ENCODE data around the gene CCDC9B.

CCDC9B gene

DNA sequence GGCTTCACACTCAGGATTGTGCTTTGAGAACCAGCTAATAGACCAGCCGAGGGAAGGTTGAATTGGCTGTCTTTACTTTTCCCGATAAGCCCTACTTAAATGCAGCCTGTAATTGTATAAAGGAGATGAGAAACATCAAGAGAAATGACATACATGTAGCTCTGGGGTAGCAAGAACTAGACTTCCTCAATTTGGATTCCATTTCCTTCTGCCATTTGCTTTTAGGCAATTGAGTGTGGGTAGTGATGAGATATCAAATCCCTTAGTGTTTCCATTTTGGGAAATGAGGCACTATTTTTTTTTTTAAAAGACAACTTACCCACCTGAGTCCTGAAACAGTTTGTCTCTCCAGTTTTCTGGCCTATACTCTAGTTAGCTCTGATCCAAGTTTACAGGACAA, 15.0 kb downstream of the CCDC9B start:
- DNase-seq, result no peak

DNA sequence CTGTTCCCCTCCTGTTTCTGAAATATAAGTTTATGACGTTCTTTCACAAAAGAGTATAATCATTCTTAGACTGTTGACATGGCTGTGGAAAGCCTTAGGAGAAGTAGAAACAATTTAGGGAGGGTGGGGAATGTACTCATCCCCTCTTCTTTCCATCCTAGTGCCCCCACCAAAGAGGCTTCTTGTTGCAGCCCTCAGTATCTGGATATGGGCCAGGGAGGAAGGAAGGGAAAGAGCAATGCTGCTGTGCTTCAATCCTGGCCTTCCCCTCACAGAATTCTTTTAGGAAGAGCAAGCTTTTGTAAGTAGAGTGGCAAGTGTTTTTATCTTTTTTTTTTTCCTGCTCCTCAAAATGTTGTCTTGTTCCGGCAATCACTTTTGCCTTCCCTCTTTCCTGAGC, 15.6 kb downstream of the CCDC9B start:
- no peak for DNase-seq

DNA sequence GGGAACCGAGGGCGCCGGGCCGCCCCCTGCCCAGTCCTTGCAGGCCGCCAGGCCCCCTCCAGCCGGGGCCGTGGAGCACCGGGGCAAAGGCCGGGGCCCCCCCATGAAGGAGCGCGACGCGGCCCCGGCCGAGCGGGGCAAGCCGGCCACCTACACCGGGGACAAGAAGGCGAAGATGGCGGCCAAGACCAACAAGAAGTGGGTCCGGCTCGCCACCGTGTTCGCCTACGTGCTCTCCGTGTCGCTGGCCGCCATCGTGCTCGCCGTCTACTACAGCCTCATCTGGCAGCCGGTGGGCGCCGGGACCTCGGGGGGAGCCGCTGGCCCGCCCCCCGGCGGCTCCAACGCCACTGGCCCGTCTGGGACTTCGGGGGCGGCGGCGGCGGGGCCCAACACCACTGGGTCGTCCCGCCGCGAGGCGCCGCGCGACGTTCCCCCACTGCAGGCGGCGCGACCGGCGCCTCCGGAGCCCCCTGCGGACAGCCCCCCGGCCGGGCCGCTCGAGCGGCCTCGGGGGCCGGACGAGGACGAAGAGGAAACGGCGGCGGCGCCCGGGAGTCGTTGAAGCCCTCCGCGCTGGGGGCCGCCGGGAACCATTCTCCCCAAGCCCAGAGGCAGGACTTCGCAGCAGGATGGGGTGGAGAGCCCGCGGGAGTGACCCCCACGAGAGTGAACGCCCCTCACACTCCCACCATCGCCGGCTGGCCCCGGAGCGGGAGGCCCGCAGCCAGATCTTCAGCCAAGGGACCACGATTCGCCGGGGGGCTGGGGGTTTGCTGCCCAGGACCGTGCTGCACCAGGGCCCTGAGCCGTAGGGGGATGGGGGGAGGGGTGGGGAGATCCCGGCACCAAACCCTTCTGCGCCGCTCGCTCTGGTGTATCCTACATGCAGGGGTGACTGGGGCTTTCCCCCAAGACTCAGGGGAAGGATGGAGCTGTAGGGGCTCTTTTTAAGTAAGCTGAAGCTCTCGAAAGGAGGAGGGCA, 16.5 kb downstream of the CCDC9B start:
- no peak for DNase-seq

DNA sequence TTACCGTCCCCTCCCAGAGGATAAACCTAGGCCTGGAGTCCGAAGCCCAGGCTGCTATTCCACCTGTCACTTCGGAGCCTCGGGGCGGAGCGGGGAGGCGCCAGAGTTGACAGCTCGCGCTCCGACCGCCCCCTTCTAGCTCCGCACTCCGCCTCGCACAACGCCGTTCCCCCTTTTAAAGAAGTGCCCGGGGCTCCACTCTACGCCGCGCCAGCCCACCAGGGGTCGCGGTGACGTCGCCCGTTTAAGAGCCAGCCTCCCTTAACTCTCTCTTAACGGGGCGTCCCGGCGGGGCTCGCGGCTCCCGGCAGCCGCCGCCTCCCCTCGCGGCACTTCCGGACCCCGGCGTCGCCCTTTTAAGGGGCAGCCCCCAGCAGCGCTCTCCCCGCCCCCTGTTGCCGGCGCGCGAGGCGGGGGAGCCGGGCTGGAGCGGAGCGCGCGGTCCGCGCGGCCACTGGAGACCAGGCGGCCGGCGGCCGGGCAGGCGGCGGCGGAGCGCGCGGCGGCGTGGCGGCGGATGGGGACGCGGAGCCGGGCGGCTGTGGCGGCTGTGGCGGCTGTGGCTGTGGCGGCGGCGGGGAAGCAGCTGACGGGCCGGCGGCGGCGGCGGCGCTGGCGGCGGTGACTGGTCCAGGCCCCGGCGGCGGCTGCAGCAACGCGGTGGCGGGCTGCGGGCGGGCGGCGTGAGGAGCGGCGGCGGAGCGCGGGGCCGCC, 17.3 kb downstream of the CCDC9B start, which contains the start of gene INAFM2:
Gene INAFM2, plus strand, starts transcription at position 454 of the 714 bp plus-strand sequence. CDS start 364 bp downstream, outside the sequence.
- DNase-seq, result no peak

DNA sequence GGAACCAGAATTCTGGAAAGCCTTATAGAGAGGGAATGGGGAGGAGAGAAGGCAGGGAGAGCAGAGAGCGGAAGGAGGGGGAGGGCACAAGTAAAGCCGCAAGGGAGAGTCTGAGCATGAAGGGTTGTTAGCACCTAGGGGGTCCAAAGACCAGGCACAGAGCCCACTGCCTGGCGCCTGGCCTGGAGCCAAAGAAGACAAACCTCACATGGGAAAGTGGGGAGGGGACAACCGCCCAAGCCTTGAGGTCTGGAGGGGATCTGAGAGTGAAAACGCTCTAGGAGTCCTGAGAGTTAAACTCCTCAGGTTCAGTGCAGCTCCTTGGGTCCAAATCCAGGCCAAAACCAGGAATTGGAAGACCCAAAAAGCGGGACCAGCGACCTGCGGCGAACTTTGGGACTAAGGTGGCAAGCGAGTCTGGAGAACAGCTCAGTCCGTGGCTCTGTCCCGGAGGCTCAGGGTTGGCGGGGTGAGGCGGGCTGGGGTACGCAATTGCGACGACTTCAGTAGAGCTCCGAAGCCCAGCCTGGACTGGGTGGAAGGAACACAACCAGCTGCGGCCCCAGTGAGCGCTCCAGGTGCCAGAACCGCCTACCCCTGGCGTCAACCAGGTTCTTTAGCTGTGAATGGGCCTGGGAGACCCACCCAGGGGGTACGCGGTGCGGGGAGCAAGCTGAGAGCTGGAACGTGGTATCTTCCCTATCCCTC, 18.1 kb downstream of the CCDC9B start:
- DNase-seq, result no peak

DNA sequence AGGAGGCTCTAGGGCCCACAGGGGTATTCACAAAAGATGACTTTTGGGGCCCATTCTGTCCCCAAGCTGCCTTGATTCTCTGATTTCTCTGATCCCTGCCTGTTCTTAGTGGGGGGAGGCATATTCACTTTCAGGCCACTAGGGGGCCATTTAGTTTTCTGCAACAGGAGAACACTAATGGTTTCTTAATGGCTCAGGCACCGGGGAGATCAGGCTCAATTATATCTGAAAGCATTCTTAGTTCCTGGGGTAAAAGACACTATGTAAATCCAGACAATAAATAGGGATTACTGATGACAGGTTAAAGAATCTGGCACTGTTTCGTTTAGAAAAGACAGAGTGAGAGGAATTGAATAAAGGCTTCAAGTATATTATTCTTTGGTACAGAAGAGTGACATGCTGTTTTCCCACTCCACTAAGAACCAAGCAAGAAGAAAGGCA, 19.8 kb downstream of the CCDC9B start:
- no peak for DNase-seq

DNA sequence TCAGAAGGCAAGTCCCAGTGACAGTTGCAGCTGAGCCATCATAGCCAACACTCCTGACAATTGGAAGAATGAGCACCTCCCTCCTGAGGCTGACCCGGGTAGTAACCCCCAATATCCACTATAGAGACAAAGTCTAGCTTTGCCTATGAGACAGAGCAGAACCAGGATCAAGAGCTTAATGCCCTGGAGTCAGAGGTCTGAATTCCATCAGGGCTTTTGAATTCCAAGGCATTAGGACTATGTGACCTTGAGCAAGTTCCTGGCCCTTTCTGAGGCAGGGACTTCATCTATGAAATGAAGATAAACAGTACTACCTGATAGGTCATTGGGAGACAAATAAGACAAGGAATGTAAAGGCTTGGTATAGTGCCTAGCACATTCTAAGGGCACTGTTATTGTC, 20.3 kb downstream of the CCDC9B start:
- DNase-seq, result no peak

DNA sequence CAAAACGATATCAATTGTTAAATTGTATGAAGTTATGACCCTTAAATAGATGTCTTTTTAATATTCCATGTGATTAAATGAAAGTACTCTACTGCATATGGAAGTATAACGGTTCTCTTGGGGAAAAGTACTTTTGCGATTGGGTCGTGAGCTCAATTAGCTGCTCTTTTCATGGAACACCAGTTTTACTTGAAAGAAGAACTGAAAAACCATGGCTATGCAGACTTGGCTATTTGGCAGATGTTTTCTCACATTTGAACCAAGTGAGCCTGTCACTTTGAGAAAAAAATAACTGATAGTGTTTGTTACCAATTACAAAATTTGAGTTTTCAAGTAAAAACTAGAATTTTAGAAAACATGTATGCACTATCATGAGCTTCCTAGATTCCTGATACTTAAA, 23.2 kb downstream of the CCDC9B start:
- DNase-seq, result no peak

DNA sequence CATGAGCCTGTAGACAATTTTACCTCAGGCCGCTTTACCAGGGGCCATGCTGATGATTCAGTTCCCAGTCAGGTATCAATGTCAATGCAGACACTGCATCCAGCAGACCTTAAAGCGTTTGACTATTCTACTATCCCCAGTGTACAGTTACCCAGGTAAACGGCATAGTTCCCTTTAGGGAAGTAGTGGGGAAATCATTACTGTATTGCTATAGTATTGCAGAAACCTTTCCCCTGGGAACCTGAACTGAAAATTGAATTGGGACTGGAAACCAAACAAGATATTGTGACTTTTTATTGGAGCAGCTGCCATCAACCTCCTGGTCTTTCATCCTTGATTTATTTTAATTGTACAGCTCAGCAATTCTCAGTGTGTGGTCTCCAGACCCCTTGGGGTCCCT, 23.8 kb downstream of the CCDC9B start:
- no peak for DNase-seq

DNA sequence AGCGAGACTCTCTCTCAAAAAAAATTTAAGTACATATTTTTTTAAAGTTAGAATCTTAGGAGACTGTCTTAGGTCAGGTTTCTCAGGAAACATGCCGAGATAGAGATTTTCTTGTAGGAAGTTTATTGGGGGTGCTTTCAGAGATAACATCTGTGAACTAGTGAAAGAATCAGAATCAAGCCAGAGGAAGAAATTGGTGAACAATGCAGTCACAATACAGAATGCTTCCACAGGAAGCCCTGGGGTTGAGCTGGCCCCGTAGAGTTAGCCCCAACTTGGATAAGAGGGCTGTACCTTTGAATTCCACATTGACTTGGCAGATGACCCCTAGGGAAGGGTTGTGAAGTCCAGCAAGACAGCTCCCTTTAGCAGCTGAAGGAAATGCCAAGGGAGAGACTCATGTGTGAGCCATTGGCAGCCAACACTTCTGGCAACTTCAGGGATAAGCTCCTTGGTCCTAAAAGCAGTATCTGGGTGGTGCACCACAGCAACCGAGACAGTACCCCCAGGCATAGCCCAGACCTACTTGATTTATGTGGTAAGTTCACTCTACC, 25.9 kb downstream of the CCDC9B start:
- DNase-seq, result no peak

DNA sequence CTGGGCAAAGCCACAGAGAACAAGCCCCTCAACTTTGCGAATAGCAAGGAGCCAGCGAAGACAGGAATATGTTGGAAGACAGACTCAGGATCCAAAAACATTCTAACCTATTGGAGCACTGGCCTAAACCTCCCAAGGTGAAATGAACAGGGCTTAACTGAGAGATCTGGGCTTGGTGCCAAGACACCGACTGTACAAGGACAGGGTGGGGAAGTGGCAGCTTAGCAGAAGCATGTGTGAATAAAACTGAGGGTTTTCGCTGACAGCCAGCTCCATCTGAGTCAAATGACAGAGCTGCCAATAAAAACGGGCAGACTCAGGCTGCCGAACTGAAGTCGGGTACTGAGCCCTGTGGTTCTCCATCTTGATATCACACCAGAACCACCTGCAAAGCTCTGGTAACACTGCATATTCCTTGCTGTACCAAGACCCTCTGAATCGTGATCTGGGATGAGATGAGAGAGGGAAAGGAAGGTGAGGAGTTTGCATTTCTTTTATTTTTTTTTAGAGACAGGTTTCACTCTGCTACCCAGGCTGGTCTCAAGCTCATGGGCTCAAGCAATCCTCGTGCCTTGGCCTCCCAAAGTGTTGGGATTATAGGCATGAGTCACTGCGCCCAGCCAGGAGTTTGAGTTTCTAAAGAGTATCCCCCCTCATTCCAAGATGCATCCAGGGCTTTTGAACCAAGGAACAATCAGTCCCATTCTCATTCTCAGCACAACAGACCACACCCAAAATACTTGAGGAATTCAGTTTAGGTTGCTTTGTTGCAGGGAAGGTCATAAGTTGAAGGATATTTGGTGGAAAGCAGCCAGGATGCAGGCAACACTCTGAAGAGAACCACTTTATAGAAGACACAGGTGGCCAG, 27.0 kb downstream of the CCDC9B start:
- DNase-seq, result peak; percentile 37

DNA sequence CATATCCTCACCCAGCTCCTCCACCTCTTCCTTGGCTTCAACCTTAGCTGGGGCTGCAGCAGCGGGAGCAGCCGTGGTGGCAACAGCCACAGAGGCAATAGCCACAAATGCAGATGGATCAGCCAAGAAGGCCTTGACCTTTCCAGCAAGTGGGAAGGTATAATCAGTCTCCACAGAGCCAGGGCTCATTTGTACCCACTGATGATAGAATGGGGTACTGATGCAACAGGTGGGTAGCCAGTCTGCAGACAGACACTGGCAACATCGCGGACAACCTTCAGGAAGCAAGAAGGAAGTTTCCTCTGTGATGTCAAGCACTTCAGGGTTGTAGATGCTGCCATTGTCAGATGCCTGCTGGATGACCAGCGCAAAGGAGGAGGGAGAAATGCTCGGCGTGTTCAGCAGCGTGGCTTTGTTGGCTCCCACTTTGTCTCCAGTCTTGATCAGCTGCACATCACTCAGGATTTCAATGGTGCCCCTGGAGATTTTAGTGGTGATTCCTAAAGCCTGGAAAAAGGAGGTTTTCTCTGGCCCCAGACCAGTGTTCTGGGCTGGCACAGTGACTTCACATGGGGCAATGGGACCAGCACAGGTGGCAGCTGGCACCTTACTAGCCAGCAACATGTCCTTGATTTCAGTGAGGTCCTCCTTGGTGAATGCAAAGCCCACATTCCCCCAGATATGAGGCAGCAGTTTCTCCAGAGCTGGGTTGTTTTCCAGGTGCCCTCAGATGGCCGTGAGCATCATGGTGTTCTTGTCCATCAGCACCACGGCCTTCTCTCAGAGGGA, 28.2 kb downstream of the CCDC9B start:
- DNase-seq, result no peak

DNA sequence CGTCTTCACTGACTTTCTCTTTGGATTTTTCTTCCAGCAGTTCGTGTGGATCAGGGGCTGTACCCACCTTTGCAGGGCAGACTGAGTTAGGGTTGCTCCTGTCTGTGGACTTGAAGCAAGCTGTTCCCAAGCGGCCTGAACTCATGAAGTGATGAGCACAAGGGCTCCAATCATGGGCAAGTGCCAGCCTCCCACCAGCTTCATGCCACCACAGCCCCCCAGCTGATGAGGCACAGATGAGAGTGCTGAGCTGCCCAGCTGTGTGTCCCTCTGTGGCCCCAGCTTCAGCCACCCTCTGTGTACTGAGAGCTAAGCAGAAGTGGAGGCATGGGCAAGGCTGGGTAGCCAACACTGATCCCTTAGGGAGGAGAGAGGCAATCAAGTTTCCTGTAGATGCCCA, 29.7 kb downstream of the CCDC9B start:
- DNase-seq, result no peak

DNA sequence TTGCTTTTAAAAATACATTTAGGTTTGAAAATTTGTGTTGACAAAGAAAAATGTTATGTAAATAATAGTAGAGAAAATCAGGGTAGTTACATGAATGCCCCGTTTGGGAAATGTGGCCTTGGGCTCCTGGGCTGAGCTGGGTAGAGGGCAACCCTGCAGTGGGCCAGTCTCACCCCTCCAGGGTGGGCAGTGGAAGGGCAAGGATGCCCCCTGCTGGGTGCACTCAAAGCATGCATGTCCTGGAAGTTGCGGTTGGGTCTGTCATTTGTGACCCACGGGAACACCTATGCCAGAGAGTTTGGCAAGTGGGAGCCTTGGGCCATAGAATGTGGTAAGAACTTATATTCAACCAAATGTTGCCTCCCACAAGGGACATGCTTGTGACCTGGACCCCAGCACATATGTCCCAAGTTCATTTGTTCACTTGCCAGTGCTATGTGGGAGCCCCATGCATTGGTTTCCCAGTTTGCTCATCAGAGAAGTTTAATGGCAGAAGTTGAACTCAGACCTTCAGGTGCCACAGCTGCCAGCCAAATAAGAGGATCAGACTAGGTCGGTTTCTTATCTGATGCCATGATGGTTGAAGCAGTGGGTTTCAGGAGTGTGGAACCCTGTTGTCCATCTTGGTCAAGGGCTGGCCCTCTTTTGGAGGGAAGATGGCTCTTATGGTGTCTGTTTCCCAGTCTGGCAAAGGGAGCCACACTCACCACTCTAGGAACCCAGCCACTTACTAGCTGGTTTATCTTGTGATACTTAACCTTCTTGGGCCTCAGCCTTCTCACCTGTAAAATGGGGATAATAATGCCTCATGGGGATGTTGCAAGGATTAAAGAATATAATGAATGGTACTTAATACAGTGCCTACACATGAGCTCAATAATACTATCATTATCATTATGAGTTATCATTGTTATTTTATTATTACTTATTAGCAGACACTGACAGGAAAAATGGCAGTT, 30.5 kb downstream of the CCDC9B start:
- no peak for DNase-seq

DNA sequence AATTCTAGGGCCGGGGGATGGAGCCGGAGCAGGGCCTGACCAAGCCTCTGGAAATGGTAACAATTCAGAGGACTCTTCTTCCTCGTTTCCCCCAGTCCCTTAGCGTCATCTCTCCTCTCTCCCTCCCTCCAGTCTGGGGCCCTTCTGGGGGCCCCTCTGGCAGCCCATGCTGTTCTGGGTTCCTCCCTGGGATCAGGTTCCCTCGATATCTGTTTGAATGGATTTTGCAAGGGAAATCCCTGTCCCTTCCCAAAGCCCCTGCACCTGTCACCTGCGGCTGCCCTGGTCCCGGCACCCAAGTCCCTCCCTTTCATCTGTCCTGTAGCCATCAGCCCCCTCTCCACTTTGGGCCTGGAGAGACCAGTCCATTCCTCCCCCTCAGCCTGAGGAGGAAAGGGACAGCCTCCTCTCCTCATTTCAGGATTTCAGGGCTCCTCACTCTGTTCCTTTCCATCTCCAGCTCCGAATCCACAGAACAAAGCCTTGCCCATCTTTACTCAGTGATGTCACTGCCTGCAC, 31.3 kb downstream of the CCDC9B start:
- no peak for DNase-seq

DNA sequence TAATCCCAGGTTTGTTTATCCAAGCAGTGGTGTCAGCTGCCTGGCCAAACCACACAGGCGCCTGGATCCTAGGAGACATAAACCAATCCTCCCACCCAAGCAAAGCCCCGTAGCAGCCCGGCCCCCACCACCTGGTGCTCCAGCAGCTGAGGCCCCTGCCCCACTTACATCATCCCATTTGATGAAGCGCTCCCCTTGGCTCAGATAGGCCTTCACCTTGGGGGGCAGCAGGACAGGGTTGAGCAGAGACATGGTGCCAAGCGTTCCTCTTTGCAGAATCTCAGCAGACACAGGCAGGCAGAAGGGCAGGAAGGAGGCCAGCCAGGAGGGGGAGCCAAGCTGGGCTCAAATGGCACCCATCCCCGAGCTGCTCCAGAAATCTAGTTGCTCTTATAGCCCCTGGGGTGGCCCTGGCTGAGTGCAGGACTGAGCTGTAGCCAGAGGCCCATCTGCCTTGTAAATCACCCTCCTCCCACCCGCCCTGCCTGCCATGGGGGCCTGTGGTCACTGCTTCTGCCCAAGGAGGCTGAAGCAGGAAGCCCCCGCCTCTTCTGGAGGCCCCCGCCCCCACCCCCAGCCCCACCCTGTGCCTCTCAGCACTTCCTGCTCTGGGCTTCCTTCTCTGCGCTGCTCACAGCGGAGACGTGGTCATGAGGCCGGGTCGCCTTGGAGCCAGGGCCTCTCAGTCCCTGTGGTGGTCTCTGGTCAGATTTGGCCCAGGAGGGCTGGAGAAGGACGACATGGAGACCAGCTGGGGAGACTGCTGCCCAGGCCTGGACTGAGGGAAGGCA, 33.1 kb downstream of the CCDC9B start, which contains the start of gene PLCB2:
Gene PLCB2, minus strand, starts transcription at position 515 of the 791 bp plus-strand sequence. Its CDS starts 263 bp downstream, at position 252.
- DNase-seq, result no peak

DNA sequence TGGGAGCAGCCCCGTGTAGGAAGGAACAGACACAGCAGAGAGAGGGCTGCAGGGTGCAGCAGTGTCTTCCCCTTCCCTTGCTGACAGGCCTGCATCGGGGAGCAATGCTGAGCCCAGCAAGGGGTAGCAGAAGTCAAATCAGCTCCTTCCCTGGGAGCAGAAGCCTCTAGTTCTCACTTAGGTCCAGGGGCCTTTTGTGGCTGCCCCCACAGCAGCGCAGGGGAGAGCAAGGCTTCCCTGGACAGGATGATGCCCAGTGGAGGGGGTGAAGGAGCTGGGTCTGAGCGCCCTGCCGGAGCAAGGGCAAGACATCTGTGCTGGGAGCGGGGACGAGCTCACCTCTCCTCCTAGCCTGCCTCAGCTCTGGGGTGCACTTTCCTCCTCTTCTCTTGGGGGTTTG, 33.8 kb downstream of the CCDC9B start:
- no peak for DNase-seq

DNA sequence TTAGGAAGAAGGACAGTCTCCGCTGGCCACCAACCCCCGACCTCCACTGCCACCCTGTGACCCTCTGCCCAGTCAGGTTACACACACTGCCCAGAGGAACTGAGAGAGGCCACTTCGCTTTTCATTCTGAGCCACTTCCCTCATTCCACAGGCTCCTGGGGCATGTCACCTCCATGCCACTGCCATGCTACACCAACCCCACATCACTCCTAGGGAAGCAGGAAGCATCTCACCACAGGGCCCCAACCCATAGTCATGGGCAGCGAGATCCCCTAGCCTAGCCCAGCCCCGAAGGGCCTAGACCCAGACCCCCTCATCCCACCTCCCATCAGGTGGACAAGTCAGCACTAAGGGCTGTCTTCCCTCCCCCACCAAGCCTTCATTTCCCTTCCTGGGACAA, 34.4 kb downstream of the CCDC9B start:
- no peak for DNase-seq

DNA sequence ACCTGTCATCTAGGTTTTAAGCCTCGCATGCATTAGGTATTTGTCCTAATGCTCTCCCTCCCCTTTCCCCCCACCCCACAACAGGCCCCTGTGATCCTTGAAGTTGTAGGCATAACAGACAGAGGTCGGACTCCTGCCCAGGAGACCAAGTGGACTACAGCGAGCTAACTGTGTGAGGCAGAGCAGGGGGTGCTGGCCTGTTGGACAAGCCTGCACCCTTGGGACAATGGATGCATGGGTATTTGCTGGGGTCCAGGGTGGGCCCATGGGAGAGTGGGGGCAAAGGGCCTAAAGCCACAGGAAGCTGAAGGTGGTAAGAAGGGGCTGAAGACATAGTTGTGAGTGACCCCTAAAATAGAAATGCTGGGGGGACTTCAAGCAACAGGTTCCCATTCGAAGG, 35.5 kb downstream of the CCDC9B start:
- DNase-seq, result no peak

Measured in NCI-H2029 treated with DMSO at 0.1 percent for 48 hours (cell line).